Cardiac atrium fibroblast (primary cell): Measurements from ENCODE around the gene BORCS5. TPM values are rescaled to one million over a fixed set of nuclear protein-coding genes. Genes with fewer than 3 reads are reported as not detected.

ENCODE experiments used
- total RNA-seq: library from RNA; depleted of rRNA; stranded (reverse); fragments of >200 nt; gene quantifications from 2 replicates; pipeline ENCODE4 v1.2.3, GENCODE V29; 2015

The BORCS5 gene
- total RNA-seq: 3.7 and 22.4 TPM in 2 replicates

GRCh38 chr12:12356896-12357718 is at the start of gene BORCS5:
Gene BORCS5, plus strand, starts transcription at chr12:12357078. Its CDS starts 374 bp downstream, at chr12:12357452.

GRCh38 chr12:12349711-12350665 is 6.9 kb upstream of the BORCS5 start, which contains the start of gene MANSC1:
Gene MANSC1, minus strand, starts transcription at chr12:12350242. Its CDS starts 6,928 bp downstream, at chr12:12343314.

Other genes with a start within 250 kb of the BORCS5 start
- 8.7 and 22.7 TPM in 2 replicates for gene LRP6, start 90.0 kb upstream of the BORCS5 start, total RNA-seq
- 22.6 and 35.5 TPM in 2 replicates for gene MANSC1, start 6.8 kb upstream of the BORCS5 start, total RNA-seq
- gene DUSP16, start 205.8 kb downstream of the BORCS5 start, total RNA-seq: 3.2 and 3.6 TPM in 2 replicates